CD4-positive, alpha-beta T cell treated with Interleukin-17A for 4 hours (primary cell): ENCODE results near the gene SPTLC1.
"Not testable (repeated sequence)": the region's sequence is repeated elsewhere in the genome, so short reads cannot be mapped to it uniquely, and the experiment has no call there.

Experiments used
- DNase-seq: peaks from one replicate; pipeline ENCODE4 v3.0.0-alpha.2; 2020; ENCODE audit warnings: mixed read lengths

SPTLC1 gene

GRCh38 chr9:92140074-92140753 lies 25.0 kb upstream of the SPTLC1 start:
- peak; percentile 78 for DNase-seq

GRCh38 chr9:92138960-92139540 lies 23.8 kb upstream of the SPTLC1 start:
- not testable (repeated sequence) for DNase-seq

GRCh38 chr9:92138157-92138959 lies 23.1 kb upstream of the SPTLC1 start:
- DNase-seq, result peak; percentile 83

GRCh38 chr9:92136184-92136858 lies 21.1 kb upstream of the SPTLC1 start:
- no peak for DNase-seq

GRCh38 chr9:92135576-92135975 lies 20.4 kb upstream of the SPTLC1 start:
- no peak for DNase-seq

- peak; percentile 81 for DNase-seq
Observed at GRCh38 chr9:92133949-92134604, 18.9 kb upstream of the SPTLC1 start.

GRCh38 chr9:92132913-92133312 lies 17.7 kb upstream of the SPTLC1 start:
- not testable (repeated sequence) for DNase-seq

- DNase-seq, result no peak
Observed at GRCh38 chr9:92132501-92132900, 17.3 kb upstream of the SPTLC1 start.

- DNase-seq, result no peak
Observed at GRCh38 chr9:92122800-92123199, 7.6 kb upstream of the SPTLC1 start.

GRCh38 chr9:92122061-92122460 lies 6.8 kb upstream of the SPTLC1 start:
- no peak for DNase-seq

- no peak for DNase-seq
Observed at GRCh38 chr9:92121265-92121664, 6.1 kb upstream of the SPTLC1 start.

- DNase-seq, result no peak
Observed at GRCh38 chr9:92120138-92120537, 4.9 kb upstream of the SPTLC1 start.

GRCh38 chr9:92119586-92119985 lies 4.4 kb upstream of the SPTLC1 start:
- DNase-seq, result no peak

- no peak for DNase-seq
Observed at GRCh38 chr9:92108122-92108521, 7.1 kb downstream of the SPTLC1 start.

- DNase-seq, result not testable (repeated sequence)
Observed at GRCh38 chr9:92105446-92106225, 9.6 kb downstream of the SPTLC1 start.

- not testable (repeated sequence) for DNase-seq
Observed at GRCh38 chr9:92103601-92104000, 11.6 kb downstream of the SPTLC1 start.

GRCh38 chr9:92100237-92100911 lies 14.8 kb downstream of the SPTLC1 start:
- no peak for DNase-seq

- DNase-seq, result no peak
Observed at GRCh38 chr9:92098638-92099037, 16.6 kb downstream of the SPTLC1 start.

GRCh38 chr9:92097997-92098482 lies 17.2 kb downstream of the SPTLC1 start:
- peak; percentile 60 for DNase-seq

GRCh38 chr9:92095236-92095635 lies 20.0 kb downstream of the SPTLC1 start:
- DNase-seq, result no peak

- peak; percentile 36 for DNase-seq
Observed at GRCh38 chr9:92094655-92095054, 20.6 kb downstream of the SPTLC1 start.
